EH (cell line): ENCODE measurements around the gene PEX10.
A peak's percentile ranks its signal among the peaks of the same experiment; 100 is the strongest.

ENCODE experiments used
- DNase-seq: peaks from one replicate; pipeline ENCODE4 v3.0.0-alpha.2; 2015; ENCODE audit warnings: low read depth

The PEX10 gene

DNA sequence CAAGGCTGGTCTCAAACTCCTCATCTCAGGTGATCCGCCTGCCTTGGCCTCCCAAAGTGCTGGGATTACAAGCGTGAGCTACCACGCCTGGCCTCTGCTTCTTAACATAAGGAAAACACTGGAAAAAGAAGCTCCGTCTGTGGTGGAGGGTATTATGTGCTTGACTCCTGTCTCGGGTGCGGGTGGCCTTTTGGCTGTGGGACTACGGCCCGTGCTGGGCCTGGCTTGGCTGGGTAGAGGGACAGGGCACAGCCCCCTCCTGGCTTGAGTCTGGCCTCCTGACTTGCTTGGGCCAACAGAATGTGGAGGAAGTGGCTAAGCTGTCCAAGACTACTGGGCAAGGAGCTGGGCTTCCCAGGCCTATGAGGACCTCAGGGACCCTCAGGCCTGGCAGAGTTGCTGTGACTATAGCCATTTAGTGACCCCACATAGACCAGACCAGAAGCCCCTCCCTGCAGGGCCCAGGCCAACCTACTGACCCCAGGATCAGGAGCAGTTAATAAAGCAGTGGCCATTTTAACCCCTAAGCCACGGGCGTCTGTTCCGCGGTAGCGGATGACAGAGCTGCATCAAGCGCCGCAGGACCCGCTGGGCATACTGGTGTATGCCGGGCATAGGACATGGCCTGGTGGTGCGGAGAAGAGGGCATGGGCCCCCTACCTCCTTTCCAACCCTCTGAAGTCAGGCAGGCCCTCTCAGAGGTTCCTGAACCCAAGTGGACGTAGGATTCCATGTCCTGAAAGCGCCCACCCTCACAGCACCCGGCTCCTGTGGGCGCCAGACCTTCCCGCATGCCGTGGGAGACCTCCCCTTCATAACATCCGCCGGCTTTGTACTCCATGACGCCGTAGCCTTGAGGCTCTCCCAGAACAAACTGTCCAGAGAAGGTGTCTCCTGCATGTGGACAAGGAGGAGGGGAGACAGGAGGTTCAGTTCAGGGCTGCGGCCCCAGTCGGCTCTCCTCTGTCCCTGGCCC, 25.4 kb downstream of the PEX10 start:
- no peak for DNase-seq

DNA sequence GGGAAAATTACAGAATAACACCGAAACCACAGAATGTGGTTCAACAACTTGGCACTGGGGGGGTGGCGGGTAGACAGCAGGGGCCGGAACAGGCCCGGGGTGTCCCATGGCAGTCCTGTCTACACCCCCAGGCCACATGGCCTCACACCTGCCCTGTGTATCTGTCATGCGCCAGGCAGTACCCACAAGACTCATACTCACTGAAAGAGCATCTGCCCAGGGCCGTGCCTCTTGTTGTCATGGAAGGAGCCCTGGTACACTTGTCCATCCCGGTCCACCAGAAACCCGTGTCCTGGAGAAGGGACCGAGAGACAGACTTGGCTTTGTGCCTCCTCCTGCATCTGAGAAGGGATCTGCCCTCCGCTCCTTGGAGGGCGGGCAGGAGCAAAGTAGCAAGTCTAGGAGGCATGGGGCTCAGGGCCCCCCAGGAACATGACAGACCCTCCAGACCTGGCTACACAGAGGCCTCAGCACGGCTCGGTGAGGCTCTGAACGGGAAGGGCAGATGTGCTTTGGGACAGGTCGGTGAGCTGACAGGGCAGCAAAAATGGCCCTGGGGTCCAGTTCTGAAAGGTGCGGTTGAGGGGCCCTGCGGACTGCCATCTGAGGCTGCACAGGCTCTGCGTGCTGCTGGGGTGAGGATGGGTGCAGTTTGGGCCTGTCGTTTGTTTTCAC, 26.6 kb downstream of the PEX10 start:
- DNase-seq: no peak

DNA sequence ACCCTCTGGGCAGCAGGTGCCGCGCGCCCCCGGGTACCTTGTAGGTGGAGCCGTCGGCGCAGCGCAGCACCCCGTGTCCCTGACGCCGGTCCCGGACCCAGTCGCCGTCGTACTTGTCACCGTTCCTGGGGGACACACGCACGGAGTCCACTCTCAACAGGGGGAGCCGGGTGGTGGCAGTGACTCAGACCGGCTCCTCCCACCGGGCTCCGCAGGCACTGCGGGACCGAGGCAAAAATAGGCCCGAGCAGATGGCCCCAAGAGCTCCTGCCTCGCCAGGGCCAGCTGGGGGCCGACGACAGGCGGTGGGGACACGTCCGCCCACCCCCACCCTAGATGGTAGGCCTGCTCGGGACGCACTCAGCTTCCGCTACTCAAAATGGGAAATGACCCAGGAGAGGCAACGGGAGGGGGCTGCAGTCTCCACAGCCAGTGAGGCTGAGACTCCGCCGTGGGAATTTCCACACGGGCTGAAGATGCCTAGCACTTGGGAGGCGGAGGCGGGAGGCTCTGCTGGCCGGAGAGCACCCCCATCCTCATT, 27.4 kb downstream of the PEX10 start:
- no peak for DNase-seq

DNA sequence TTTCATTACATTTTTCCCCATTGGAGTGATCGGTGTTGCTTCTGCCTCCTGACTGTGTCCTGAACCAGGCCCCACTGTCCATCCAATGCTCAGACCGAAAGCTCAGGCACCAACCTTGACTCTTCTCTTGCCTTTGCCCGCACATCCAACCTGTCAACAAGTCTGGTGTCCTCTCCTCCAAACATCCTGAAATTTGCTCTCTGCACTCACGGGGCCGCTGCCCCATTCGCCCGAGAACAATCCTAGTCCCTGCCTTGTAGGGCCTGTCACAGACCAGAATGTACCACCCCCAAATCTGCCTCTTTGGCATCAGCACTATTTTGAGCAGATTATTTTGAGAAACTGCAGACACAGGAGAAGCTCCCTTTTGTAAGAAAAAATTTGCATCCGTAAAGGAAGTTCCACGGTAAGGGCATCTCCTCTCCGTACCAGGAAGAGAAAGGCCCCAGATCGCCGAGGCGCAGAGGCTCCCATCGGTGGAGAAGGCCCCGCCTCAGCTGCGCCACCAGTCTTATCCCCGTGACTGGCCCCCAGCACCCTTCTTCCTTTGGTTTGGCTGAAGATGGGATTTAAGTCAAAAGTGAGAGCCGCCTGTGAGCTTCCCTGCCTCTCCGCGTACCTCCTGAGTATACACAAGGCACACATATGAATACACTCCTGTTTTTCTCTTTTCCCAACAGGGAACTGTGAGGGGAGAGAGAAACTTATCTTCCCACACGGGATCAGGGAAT, 28.1 kb downstream of the PEX10 start:
- DNase-seq: no peak

DNA sequence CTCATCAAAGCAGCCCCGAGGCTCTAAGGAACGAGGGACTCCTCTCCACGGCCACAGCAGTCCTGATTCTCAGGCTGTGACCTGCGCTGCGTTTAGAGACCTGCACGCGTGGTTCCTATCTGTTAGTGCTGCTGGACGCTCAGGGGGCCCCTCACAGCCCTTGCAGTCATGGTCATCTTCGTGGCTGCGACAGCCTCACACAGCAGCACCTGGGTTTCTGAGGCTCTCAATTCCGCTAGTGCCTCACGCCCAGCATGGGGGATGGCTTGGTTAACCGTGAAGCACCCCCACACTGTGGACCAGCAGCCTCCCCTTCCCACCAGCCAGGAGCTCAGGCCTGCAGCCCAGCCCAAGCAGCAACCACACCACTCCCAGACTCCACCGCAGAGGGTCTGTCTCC, 28.8 kb downstream of the PEX10 start:
- DNase-seq: no peak

DNA sequence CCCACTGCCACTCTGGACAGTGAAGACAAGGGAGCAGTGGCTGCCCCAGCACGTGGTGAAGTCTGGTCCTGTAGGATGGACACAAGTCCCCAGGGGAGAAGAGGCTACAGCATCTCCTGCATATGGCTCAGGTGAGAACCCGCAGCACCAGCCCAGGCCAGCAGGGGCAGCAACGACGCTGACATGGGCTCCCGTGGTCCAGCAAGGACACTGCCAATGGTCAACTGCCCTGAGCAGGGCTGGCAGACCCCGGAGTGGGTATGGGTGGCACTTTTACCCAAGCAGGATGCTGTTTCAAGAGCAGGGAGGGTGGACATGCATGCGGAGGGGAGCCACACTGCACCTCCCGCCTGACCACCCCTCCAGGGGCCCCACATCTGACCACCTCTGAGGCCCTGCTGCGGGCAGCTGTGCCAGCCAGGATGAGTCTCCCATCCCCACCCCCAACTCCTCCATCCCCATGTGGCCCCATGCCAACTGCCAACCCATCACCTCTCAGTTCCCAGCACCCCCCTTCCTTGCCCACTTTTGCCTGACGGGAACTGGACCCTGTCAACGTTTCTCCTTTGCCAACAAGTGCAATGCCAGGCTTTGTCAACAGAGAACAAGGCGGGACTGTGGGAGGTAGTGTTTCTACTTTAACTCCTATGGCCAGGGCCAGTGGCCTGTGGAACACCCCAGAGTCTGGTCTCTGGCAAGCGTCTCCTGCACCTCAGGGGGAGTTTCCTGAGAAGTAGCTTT, 29.6 kb downstream of the PEX10 start:
- DNase-seq: peak; percentile 40

DNA sequence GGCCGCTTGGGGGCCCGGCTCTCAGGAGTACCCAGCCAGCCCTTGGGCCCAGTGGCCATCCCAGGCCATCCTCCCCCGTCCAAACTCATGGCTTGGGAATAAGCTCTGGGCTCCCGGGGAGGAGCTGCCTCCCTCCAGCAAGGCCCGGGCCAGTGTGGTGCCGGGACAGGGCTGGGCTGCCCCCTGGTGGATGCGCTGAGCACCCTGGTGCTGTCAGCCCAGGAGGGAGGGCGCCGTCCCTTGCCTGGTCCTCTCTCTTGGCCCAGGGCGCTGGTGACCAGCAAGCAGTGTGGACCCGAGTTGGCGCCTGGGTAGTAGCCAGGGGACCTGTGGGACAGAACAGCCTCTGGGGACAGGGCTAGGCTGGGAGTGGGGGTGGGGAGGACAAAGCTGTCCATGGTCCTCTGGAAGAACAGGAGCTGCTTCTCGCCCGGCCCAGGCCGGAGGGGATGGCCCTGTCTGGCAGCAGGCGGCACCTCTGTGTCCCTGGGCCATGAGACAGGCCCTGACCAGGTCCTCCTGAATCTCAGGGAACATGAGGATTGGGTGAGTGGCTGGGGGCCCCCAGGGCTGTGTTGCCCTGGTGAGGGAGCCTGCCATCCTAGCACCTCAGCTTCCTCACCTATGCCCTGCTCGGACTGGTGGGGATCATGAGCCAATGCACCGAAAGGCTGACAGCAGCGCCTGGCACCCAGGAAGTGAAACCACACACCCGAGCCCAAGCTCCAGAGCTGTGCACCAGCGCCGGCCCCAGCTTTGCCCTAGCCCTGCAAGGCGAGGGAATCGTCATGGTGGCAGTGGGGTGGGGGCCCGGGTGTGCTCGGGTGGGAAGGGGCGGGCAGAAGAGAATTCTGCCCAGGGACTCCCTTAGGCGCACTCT, 30.4 kb downstream of the PEX10 start:
- peak; percentile 81 for DNase-seq

DNA sequence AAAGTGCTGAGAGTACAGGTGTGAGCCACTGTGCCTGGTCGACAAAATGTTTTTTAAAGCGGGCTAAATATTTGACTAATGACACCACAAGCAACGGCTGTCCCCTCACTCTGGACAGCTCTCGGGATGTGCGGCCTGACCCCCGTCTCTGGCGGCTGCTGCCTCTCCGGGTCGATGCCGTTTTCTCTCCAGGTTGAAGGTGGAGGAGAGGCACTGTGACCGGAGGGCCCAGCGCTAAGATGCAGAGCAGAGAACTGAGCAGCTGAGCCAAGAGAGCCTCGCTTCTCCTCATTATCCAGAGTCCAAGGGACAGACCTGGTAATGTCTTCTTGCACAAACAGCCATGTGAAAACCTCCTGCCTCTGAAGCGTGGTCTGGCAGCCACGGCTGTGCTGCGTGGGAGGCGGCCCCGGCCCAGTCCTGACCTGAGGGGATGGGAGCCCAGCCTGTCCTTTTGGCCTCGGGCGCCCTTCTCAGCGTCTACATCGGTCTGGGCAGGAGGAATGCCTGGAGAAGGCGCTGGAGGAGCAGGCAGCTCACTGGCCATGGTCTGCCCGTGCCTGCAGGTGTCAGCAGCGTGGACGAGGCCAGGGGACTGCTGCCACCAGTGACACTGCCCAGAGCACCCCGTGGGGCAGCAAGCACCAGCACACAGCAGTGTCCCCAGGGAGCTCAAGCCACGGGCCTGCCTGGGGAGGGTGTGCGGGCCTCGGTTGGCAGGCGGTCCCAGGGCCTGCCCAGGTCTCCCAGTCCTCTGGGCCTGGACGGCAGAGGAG, 31.4 kb downstream of the PEX10 start:
- no peak for DNase-seq

DNA sequence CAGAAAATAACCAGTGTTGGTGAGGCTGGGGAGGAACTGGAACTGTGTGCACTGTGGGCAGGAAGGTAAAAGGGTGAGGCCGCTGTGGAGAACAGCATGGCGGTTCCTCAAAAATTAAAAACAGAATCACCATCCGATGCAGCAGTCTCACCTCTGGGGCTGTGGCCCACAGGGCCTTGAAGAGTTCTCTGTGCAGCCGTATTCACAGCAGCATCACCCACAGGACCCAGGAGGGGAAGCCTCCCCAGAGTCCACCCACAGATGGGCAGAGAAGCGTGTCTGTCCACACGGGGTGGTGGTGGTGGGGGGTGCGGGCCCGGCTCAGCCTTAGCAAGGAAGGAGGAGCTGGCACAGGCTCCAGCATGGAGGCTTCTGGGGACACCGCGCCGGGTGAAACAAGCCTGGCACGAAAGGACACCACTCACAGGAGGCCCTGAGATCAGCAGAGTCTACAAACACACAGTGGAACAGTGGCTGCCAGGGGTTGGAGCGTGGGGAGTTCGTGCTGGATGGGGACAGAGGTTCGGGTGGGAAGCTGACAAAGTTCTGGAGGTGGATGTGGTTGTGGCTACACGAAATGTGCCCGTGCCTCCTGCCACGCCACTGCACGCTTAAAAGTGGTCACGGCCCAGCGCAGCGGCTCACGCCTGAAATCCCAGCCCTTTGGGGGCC, 32.5 kb downstream of the PEX10 start:
- no peak for DNase-seq

DNA sequence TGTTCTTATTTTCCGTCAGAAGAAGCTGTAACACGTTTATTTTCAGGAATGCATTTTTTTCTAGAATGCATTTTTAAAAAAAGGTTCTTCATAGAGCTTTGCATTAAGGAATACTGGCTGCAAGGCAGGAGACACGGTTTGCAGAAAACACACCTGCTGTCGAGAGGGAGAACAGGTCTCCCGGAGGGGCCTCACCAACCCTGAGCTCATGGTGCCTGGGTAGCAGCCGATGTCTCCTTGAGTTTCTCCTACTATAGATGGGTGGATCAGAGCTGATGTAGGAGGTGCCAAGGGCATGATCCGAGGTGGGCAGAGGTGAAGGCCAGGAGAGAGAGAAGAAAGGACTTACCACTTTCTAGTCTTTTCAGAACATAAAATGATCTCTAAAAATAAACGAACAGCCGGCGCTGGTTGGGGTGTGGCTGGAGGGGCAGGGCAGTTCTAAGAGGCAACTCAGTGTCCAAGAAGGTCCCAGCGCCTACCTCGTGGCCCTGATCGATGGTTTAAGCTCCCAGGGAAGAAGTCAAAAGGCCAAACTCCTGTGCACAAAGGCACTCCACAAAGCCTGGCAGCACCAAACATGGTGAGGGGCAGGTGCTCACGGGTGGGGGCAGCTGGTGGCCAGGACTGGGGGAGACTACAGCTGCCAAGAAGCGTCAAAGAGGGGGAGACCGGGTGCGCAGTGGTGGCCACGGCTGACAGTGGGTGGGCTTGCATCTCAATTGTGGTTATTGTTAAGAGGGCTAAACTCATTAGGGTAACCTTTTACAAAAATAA, 33.2 kb downstream of the PEX10 start:
- no peak for DNase-seq

DNA sequence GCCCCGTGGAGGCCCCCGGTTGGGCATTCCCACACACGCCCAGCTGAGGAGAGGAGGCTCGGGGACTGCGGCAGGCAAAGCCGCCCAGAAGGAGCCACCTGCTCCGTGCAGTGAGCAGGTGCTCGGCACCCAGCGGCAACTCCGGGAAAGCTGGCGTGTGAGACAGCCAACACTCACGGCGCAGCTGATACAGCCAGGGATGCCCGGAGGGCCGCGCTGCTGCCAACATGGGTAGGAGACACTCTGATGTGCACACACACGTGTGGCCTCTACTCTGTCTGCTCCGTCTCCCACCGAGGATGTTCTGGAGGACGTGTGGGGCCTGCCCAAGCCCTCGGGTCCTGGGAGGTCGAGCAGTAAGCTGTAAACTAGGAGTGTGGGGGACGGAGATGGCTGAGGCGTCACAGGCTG, 33.9 kb downstream of the PEX10 start:
- DNase-seq: no peak

DNA sequence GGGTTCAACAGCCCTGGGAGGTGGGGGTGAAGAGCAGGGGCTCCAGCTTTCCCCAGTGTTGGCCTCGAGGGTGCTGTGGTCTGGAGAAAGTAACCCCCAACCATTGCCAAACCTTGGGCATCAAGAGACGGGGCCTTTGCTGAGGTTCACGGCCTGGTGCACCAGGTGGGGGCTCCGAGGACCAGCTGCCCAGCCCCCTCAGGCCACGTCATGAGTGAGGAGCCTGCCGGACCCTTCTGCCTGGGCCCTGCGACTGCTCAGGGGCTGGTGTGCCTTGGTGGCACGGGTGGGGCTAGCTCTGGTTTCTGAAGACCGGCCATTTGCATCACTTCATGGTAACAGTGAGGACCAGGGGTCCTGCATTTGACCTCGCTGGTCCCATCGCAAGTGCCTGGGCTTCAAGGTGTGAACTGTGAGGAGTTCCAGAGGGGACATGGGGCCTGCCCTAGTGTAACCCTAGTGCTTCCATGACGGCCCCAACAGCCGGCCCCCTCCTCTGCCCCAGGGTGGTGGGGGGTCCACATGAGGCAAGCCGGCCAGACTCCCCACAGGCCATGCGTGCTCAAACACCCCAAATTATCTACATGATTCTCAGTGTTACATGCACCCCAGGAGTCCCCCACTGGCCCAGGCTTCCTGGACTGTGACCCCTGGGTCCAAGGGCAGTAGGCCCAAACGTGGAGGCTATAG, 34.5 kb downstream of the PEX10 start:
- no peak for DNase-seq

DNA sequence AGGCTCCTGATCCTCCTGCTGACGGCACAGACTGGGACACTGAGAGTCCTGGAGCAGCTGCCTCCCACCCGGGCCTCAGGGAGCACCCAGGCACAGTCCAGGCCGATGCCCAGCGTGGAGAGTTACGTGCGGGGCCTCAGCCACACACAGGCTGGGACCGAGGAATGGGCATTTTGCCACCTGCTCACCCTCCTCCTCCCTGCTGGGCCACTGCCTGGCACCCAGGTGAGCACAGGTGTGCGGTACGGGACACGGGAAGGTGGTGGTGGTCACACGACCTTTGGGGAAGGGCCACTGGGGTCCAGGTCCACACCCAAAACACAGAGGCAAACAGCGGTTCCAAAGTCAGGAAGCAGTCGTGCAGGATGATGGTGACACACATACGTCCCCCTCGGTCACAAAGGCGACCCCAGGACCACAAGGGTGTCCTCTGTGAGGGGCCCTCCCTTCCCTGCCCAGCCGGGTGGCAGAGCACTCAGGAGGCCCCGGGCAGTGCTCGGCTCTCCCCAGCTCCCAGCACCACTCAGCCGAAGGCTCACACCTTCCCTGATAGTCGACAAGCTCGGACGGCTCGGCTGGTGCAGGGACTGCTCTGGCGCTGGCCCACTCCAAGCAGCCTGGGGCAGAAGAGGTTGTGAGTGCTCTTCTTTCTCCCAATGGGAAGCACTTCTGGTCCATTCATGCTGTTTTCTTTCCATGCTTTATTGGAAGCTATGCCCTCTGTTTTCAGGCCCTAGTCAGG, 35.3 kb downstream of the PEX10 start:
- no peak for DNase-seq

DNA sequence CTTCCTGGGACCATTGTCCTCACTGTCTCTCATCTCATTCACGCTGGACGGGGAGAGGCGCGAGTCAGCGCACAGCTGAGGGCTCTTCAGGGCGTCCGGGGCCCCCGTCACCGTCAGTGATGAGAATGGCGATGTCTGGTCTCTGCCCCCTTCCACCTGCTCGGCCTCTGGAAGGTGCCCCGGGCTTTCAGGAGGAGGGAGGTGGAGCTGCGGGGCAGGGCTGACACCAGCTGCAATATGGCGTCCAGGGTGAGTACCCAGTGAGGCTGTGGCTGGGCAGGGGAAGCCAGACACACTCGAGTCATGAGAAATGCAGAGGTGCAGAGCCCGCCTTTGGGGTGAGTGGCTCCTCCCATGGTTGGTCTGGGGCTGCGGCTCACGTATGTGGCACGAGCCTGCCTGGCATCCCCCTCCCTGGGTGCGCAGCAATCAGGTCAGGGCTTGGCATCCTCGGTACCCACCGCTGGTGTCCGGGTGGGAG, 36.1 kb downstream of the PEX10 start:
- no peak for DNase-seq

DNA sequence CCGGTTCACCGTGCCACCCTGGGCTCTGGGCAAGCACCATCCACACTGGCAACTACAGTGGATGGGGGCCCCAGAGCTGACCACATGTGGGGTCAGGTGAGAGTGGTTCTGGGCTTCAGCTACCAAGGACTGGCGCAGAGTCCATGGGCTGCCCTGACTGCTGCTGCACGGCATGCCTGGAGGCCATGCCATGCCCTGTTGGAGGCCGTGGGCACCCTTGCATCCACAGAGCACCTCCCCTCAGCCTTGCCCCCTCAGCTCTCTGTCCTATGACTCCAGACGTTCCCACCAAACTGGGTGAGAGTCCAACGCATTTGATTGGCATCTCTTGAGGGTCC, 36.5 kb downstream of the PEX10 start:
- no peak for DNase-seq

DNA sequence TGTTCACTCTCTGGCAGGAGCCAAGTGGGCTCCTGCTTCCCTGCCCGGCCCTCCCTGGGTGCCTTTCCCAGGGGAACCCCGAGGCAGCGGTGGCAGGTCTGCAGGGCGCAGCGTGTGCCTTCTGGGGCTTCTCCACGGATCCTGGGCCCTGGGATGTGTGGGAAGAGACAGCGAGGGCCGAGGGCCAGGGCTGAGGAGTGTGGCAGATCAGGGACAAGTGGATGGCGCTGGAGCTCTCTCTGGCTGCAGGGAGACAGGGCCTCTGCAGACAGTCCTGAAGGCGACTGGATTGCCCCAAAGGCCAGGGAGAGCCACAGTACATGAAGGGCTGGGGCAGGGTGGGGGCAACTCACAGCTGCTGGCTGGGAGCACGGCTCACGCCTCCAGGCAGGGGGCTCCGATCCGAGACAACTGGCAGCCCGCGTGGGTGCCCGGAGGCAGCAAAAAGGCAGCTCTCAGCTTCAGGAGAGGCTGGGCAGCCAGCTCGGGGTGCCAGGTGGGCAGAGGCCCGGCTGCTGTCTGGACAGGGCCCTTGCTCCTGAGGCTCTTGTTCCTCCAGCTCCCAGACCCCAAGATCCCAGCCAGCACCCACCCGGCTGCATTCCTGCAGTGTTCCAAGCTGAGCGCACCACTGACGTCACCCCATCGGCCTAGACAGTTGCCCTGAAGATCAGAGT, 37.0 kb downstream of the PEX10 start:
- no peak for DNase-seq
